Nephron progenitor cell (in vitro differentiated cells): ENCODE results near the gene PTPRS.
A peak's percentile ranks its signal among the peaks of the same experiment; 100 is the strongest.

Experiments
- DNase-seq: peaks from one replicate; pipeline ENCODE4 v3.0.0; 2021
- H3K27ac Mint-ChIP-seq: 2 replicates; pipeline ENCODE4 v1.8.0; 2021; ENCODE audit warnings: mild to moderate bottlenecking, moderate library complexity, mixed read lengths
- H3K27me3 Mint-ChIP-seq: 2 replicates; pipeline ENCODE4 v1.8.0; 2021; ENCODE audit warnings: mild to moderate bottlenecking, low read depth, mixed read lengths; ENCODE audit not compliant: poor library complexity
- H3K36me3 Mint-ChIP-seq: 2 replicates; pipeline ENCODE4 v1.8.0; 2021; ENCODE audit warnings: low read depth, mixed read lengths
- H3K4me1 Mint-ChIP-seq: 2 replicates; pipeline ENCODE4 v1.8.0; 2021; ENCODE audit warnings: mixed read lengths
- H3K4me3 Mint-ChIP-seq: 2 replicates; pipeline ENCODE4 v1.8.0; 2021; ENCODE audit warnings: mild to moderate bottlenecking, moderate library complexity, mixed read lengths
- H3K9me3 Mint-ChIP-seq: 2 replicates; pipeline ENCODE4 v1.8.0; 2021; ENCODE audit warnings: mild to moderate bottlenecking, moderate library complexity, mixed read lengths
- CTCF ChIP-seq: fragments of 200-600 bp; sonication (generic); IDR thresholded peaks from 2 replicates; pipeline ENCODE4 v1.5.0; 2021; ENCODE audit warnings: antibody characterized with exemption

PTPRS gene

GRCh38 chr19:5298471-5298901 lies 42.1 kb downstream of the PTPRS start:
- no peak for DNase-seq
- H3K36me3 Mint-ChIP-seq = peaks cover 20% of the 10 kb centered on the region
- H3K9me3 Mint-ChIP-seq = peaks cover 14% of the 10 kb centered on the region
- H3K4me3 Mint-ChIP-seq = no peak overlapping the region
- no peak for TF ChIP-seq CTCF
- H3K27ac Mint-ChIP-seq = no peak overlapping the region
- peaks cover 13% of the 10 kb centered on the region for H3K27me3 Mint-ChIP-seq
- peaks cover 12% of the 10 kb centered on the region for H3K4me1 Mint-ChIP-seq

- Mint-ChIP-seq H3K9me3 (peaks cover 14% of the 10 kb centered on the region), H3K4me3 (no peak overlapping the region), H3K27ac (no peak overlapping the region)
Measured at GRCh38 chr19:5297272-5297669, 43.3 kb downstream of the PTPRS start.

GRCh38 chr19:5296457-5297271 lies 43.9 kb downstream of the PTPRS start:
- H3K27ac Mint-ChIP-seq = no peak overlapping the region
- peaks cover 14% of the 10 kb centered on the region for H3K9me3 Mint-ChIP-seq
- H3K27me3 Mint-ChIP-seq = peaks cover 7% of the 10 kb centered on the region
- no peak overlapping the region for H3K4me3 Mint-ChIP-seq
- peaks cover 11% of the 10 kb centered on the region for H3K4me1 Mint-ChIP-seq
- no peak for DNase-seq
- no peak for TF ChIP-seq CTCF
- H3K36me3 Mint-ChIP-seq = peaks cover 20% of the 10 kb centered on the region

More at GRCh38 chr19:5297272-5297669, 43.3 kb downstream of the PTPRS start:
- H3K4me1 Mint-ChIP-seq = peaks cover 11% of the 10 kb centered on the region
- H3K27me3 Mint-ChIP-seq = peaks cover 8% of the 10 kb centered on the region
- peaks cover 20% of the 10 kb centered on the region for H3K36me3 Mint-ChIP-seq
- TF ChIP-seq CTCF = no peak
- no peak for DNase-seq

GRCh38 chr19:5296021-5296420 lies 44.6 kb downstream of the PTPRS start:
- Mint-ChIP-seq H3K36me3 (peaks cover 20% of the 10 kb centered on the region), H3K27ac (no peak overlapping the region), H3K4me3 (peak overlapping the region; percentile 44), H3K9me3 (peaks cover 14% of the 10 kb centered on the region), H3K4me1 (peaks cover 14% of the 10 kb centered on the region), H3K27me3 (peaks cover 4% of the 10 kb centered on the region)
- no peak for TF ChIP-seq CTCF
- DNase-seq = no peak

- Mint-ChIP-seq H3K27ac (peak overlapping the region; percentile 51), H3K4me1 (peaks cover 27% of the 10 kb centered on the region), H3K9me3 (peaks cover 14% of the 10 kb centered on the region), H3K4me3 (peak overlapping the region; percentile 90), H3K36me3 (peaks cover 20% of the 10 kb centered on the region), H3K27me3 (peaks cover 4% of the 10 kb centered on the region)
- DNase-seq = no peak
- TF ChIP-seq CTCF = no peak
Measured at GRCh38 chr19:5294403-5295160, 46.0 kb downstream of the PTPRS start.
